Neuronal stem cell (in vitro differentiated cells): ENCODE data around the gene SLC46A3.

Experiments used
- DNase-seq: peaks from one replicate; pipeline ENCODE4 v3.0.0-alpha.2; 2013; ENCODE audit warnings: low spot score
- H2AFZ ChIP-seq: one replicate; pipeline ENCODE4 v1.6.1; 2013; ENCODE audit warnings: mild to moderate bottlenecking, low read length, inconsistent platforms
- H2AK5ac ChIP-seq: 2 replicates; pipeline ENCODE4 v1.6.1; 2013; ENCODE audit warnings: low read depth, mild to moderate bottlenecking, inconsistent platforms, low read length, moderate library complexity, mixed read lengths
- H2BK120ac ChIP-seq: 2 replicates; pipeline ENCODE4 v1.6.1; 2013; ENCODE audit warnings: low read depth, mild to moderate bottlenecking, inconsistent platforms, low read length, moderate library complexity, mixed read lengths
- H2BK12ac ChIP-seq: one replicate; pipeline ENCODE4 v1.6.1; 2013; ENCODE audit warnings: low read length, inconsistent platforms
- H2BK15ac ChIP-seq: 2 replicates; pipeline ENCODE4 v1.6.1; 2013; ENCODE audit warnings: mild to moderate bottlenecking, low read length, inconsistent platforms, mixed read lengths
- H2BK5ac ChIP-seq: one replicate; pipeline ENCODE4 v1.6.1; 2013; ENCODE audit warnings: inconsistent platforms, mild to moderate bottlenecking, low read length, moderate library complexity
- H3K14ac ChIP-seq: one replicate; pipeline ENCODE4 v1.6.1; 2013; ENCODE audit warnings: low read length, inconsistent platforms
- H3K18ac ChIP-seq: 2 replicates; pipeline ENCODE4 v1.6.1; 2013; ENCODE audit warnings: low read length, inconsistent platforms
- H3K23ac ChIP-seq: 2 replicates; pipeline ENCODE4 v1.6.1; 2013; ENCODE audit warnings: low read depth, mild to moderate bottlenecking, mixed read lengths, low read length, inconsistent platforms; ENCODE audit not compliant: poor library complexity
- H3K27ac ChIP-seq: replicated peaks from 3 replicates; pipeline ENCODE4 v1.5.1; 2013; ENCODE audit warnings: low read length, inconsistent platforms
- H3K27me3 ChIP-seq, 3 experiments: 2 replicates each; pipeline ENCODE4 v1.6.1; 2013; ENCODE audit warnings: low read length in 3 of 3, mild to moderate bottlenecking in 2 of 3, inconsistent platforms in 1 of 3, low read depth in 1 of 3, mixed read lengths in 1 of 3, moderate library complexity in 1 of 3; ENCODE audit not compliant: control insufficient read depth in 3 of 3, insufficient read depth in 3 of 3
- H3K36me3 ChIP-seq, 2 donors: replicated peaks in 1 of 2; 2 replicates each; pipeline ENCODE4 v1.6.1; 2013; ENCODE audit warnings: low read length in 2 of 2; ENCODE audit not compliant: control insufficient read depth in 2 of 2, insufficient read depth in 2 of 2
- H3K4ac ChIP-seq: 2 replicates; pipeline ENCODE4 v1.6.1; 2013; ENCODE audit warnings: inconsistent platforms, mild to moderate bottlenecking, low read length, moderate library complexity
- H3K4me1 ChIP-seq, 2 donors: 1 replicate in 1 of 2; 2 replicates in 1 of 2; pipeline ENCODE4 v1.6.1; 2013; ENCODE audit warnings: low read length in 2 of 2, low read depth in 1 of 2; ENCODE audit not compliant: control insufficient read depth in 2 of 2, insufficient read depth in 1 of 2
- H3K4me2 ChIP-seq: one replicate; pipeline ENCODE4 v1.6.1; 2013; ENCODE audit warnings: mild to moderate bottlenecking, low read length, inconsistent platforms; ENCODE audit not compliant: insufficient read depth, poor library complexity, severe bottlenecking
- H3K4me3 ChIP-seq, 2 donors: 2 replicates each; pipeline ENCODE4 v1.5.1; 2013; ENCODE audit warnings: low read length in 2 of 2, mild to moderate bottlenecking in 2 of 2, inconsistent platforms in 1 of 2, moderate library complexity in 1 of 2
- H3K79me1 ChIP-seq: one replicate; pipeline ENCODE4 v1.6.1; 2013; ENCODE audit warnings: low read depth, mild to moderate bottlenecking, inconsistent platforms, low read length, moderate library complexity
- H3K9ac ChIP-seq: one replicate; pipeline ENCODE4 v1.6.1; 2013; ENCODE audit warnings: mild to moderate bottlenecking, low read depth, low read length, inconsistent platforms; ENCODE audit not compliant: poor library complexity
- H3K9me3 ChIP-seq, 2 donors: replicated peaks in 1 of 2; 2 replicates each; pipeline versions ENCODE3 to v1.6.1; 2013; ENCODE audit warnings: low read length in 2 of 2, mild to moderate bottlenecking in 2 of 2, inconsistent platforms in 1 of 2, low read depth in 1 of 2, mixed read lengths in 1 of 2, moderate library complexity in 1 of 2; ENCODE audit not compliant: control insufficient read depth in 2 of 2, insufficient read depth in 1 of 2
- H4K8ac ChIP-seq: one replicate; pipeline ENCODE4 v1.6.1; 2013; ENCODE audit warnings: low read depth, mild to moderate bottlenecking, inconsistent platforms, low read length, moderate library complexity
- H4K91ac ChIP-seq: one replicate; pipeline ENCODE4 v1.6.1; 2013; ENCODE audit warnings: low read length, low read depth, mild to moderate bottlenecking, inconsistent platforms; ENCODE audit not compliant: poor library complexity
- WGBS, 2 donors: extraction: QIAGEN DNeasy Blood & Tissue Kit; methylation state at CpG; one replicate each; pipeline ENCODE4 v1.1.7; 2013; ENCODE audit warnings: missing lambda C conversion rate in 2 of 2, mixed read lengths in 1 of 2; ENCODE audit not compliant: insufficient read length in 2 of 2, insufficient replicate concordance in 1 of 2; ENCODE audit errors: extremely low coverage in 2 of 2; 5-methylcytosine and 5-hydroxymethylcytosine counted together

The SLC46A3 gene

GRCh38 chr13:28741084-28741491 lies 22.3 kb upstream of the SLC46A3 start:
- Histone ChIP-seq H4K91ac (no peak overlapping the region), H3K79me1 (no peaks in the 10 kb centered on the region), H2BK15ac (no peak overlapping the region), H3K14ac (no peak overlapping the region), H3K23ac (no peak overlapping the region), H3K4me3 (no peak overlapping the region), H3K27ac (no peak overlapping the region), H3K4me1 (no peaks in the 10 kb centered on the region), H2AK5ac (no peak overlapping the region), H2BK120ac (no peak overlapping the region), H3K4me2 (no peak overlapping the region), H3K9me3 (no peaks in the 10 kb centered on the region), H3K27me3 (no peaks in the 10 kb centered on the region), H2BK12ac (no peak overlapping the region), H2AFZ (no peak overlapping the region), H3K36me3 (no peaks in the 10 kb centered on the region), H3K18ac (no peak overlapping the region), H3K4ac (no peak overlapping the region), H2BK5ac (no peak overlapping the region), H4K8ac (no peak overlapping the region), H3K9ac (no peak overlapping the region)
- no CpG with 5 or more reads among the region's 1 CpG for WGBS, 2 donors
- no peak for DNase-seq

GRCh38 chr13:28739376-28739775 lies 20.6 kb upstream of the SLC46A3 start:
- Histone ChIP-seq H3K9me3 (no peaks in the 10 kb centered on the region), H2BK120ac (no peak overlapping the region), H3K4ac (no peak overlapping the region), H2BK5ac (no peak overlapping the region), H2AK5ac (no peak overlapping the region), H3K4me3 (no peak overlapping the region), H3K36me3 (no peaks in the 10 kb centered on the region), H3K79me1 (no peaks in the 10 kb centered on the region), H3K14ac (no peak overlapping the region), H3K23ac (no peak overlapping the region), H2BK15ac (no peak overlapping the region), H4K91ac (no peak overlapping the region), H3K4me1 (no peaks in the 10 kb centered on the region), H3K4me2 (no peak overlapping the region), H3K9ac (no peak overlapping the region), H3K27ac (no peak overlapping the region), H3K27me3 (no peaks in the 10 kb centered on the region), H2BK12ac (no peak overlapping the region), H4K8ac (no peak overlapping the region), H3K18ac (no peak overlapping the region), H2AFZ (no peak overlapping the region)
- no CpG with 5 or more reads among the region's 3 CpGs for WGBS, 2 donors
- no peak for DNase-seq

GRCh38 chr13:28735481-28736029 lies 16.8 kb upstream of the SLC46A3 start:
- H2AFZ ChIP-seq: no peak overlapping the region
- no peak overlapping the region for H3K18ac ChIP-seq
- no peak overlapping the region for H3K4me2 ChIP-seq
- H3K36me3 ChIP-seq: no peaks in the 10 kb centered on the region
- no peak overlapping the region for H2BK15ac ChIP-seq
- no peak overlapping the region for H3K23ac ChIP-seq
- H2AK5ac ChIP-seq: no peak overlapping the region
- H3K4ac ChIP-seq: no peak overlapping the region
- H3K27me3 ChIP-seq: no peaks in the 10 kb centered on the region
- H3K4me1 ChIP-seq: no peaks in the 10 kb centered on the region
- no peaks in the 10 kb centered on the region for H3K79me1 ChIP-seq
- no peak overlapping the region for H3K4me3 ChIP-seq
- DNase-seq: no peak
- H4K8ac ChIP-seq: no peak overlapping the region
- H2BK120ac ChIP-seq: no peak overlapping the region
- no peak overlapping the region for H3K9ac ChIP-seq
- H2BK12ac ChIP-seq: no peak overlapping the region
- H3K14ac ChIP-seq: no peak overlapping the region
- H3K9me3 ChIP-seq: no peaks in the 10 kb centered on the region
- no peak overlapping the region for H4K91ac ChIP-seq
- no peak overlapping the region for H2BK5ac ChIP-seq
- no CpG with 5 or more reads among the region's 8 CpGs for WGBS, 2 donors
- no peak overlapping the region for H3K27ac ChIP-seq

GRCh38 chr13:28734906-28735305 lies 16.1 kb upstream of the SLC46A3 start:
- Histone ChIP-seq H3K27ac (no peak overlapping the region), H2BK12ac (no peak overlapping the region), H3K4me2 (no peak overlapping the region), H4K8ac (no peak overlapping the region), H3K23ac (no peak overlapping the region), H3K4me1 (no peaks in the 10 kb centered on the region), H4K91ac (no peak overlapping the region), H3K4me3 (no peak overlapping the region), H2BK120ac (no peak overlapping the region), H3K14ac (no peak overlapping the region), H3K9me3 (no peaks in the 10 kb centered on the region), H2AFZ (no peak overlapping the region), H3K9ac (no peak overlapping the region), H3K79me1 (no peaks in the 10 kb centered on the region), H3K36me3 (no peaks in the 10 kb centered on the region), H2BK15ac (no peak overlapping the region), H3K18ac (no peak overlapping the region), H3K4ac (no peak overlapping the region), H2BK5ac (no peak overlapping the region), H2AK5ac (no peak overlapping the region), H3K27me3 (no peaks in the 10 kb centered on the region)
- WGBS, 2 donors: no CpG with 5 or more reads among the region's 2 CpGs
- DNase-seq: no peak
